ENCODE data around the gene FLNB. TPM values are rescaled to one million over a fixed set of nuclear protein-coding genes. Genes with fewer than 3 reads are reported as not detected.

The FLNB gene
- total RNA-seq, 2 donors from 2014 or later, result 96.9 to 139 TPM

- no peak for TF ChIP-seq CTCF (IDR thresholded peaks at IDR 0.05)
- Histone ChIP-seq H3K27me3 (replicated peaks; ENCODE audit: insufficient read depth) (no peaks in the 10 kb centered on the region), H3K4me3 (no peak overlapping the region), H3K27ac (no peak overlapping the region), H3K4me1 (ENCODE audit: control insufficient read depth in 1 of 2, low read depth in 2 of 2) (peaks cover 0 to 2% of the 10 kb centered on the region in 2 donors), H3K36me3 (no peaks in the 10 kb centered on the region), H3K9me3 (no peaks in the 10 kb centered on the region)
- DNase-seq (ENCODE audit: low spot score), result no peak
- no peak for ATAC-seq (ENCODE audit: insufficient number of reproducible peaks, low FRiP score, low read depth)
Observed at GRCh38 chr3:58205981-58206380, 197.8 kb downstream of the FLNB start.

- no peak for DNase-seq (ENCODE audit: low spot score)
Observed at GRCh38 chr3:58206406-58207011, 198.3 kb downstream of the FLNB start.

GRCh38 chr3:58207954-58208353, 199.7 kb downstream of the FLNB start:
- ATAC-seq (ENCODE audit: insufficient number of reproducible peaks, low FRiP score, low read depth) (no peak), DNase-seq (ENCODE audit: low spot score) (no peak)
- TF ChIP-seq CTCF (IDR thresholded peaks at IDR 0.05), result no peak
- H3K4me3 ChIP-seq, result no peak overlapping the region
- H3K36me3 ChIP-seq, result no peaks in the 10 kb centered on the region
- no peak overlapping the region for H3K27ac ChIP-seq
- H3K27me3 ChIP-seq (replicated peaks; ENCODE audit: insufficient read depth), result no peaks in the 10 kb centered on the region
- H3K4me1 ChIP-seq (ENCODE audit: control insufficient read depth in 1 of 2, low read depth in 2 of 2), result no peaks in the 10 kb centered on the region
- no peaks in the 10 kb centered on the region for H3K9me3 ChIP-seq

More at GRCh38 chr3:58206406-58207011, 198.3 kb downstream of the FLNB start:
- no peaks in the 10 kb centered on the region for H3K4me1 ChIP-seq (ENCODE audit: control insufficient read depth in 1 of 2, low read depth in 2 of 2)
- no peak overlapping the region for H3K27ac ChIP-seq
- no peak for TF ChIP-seq CTCF (IDR thresholded peaks at IDR 0.05)
- H3K36me3 ChIP-seq, result no peaks in the 10 kb centered on the region
- no peak overlapping the region for H3K4me3 ChIP-seq
- H3K27me3 ChIP-seq (replicated peaks; ENCODE audit: insufficient read depth), result no peaks in the 10 kb centered on the region
- ATAC-seq (ENCODE audit: insufficient number of reproducible peaks, low FRiP score, low read depth), result no peak
- H3K9me3 ChIP-seq, result no peaks in the 10 kb centered on the region

- Histone ChIP-seq H3K4me3 (no peak overlapping the region), H3K36me3 (no peaks in the 10 kb centered on the region), H3K4me1 (ENCODE audit: control insufficient read depth in 1 of 2, low read depth in 2 of 2) (no peaks in the 10 kb centered on the region), H3K27me3 (replicated peaks; ENCODE audit: insufficient read depth) (no peaks in the 10 kb centered on the region), H3K27ac (no peak overlapping the region), H3K9me3 (no peaks in the 10 kb centered on the region)
- no peak for ATAC-seq (ENCODE audit: insufficient number of reproducible peaks, low FRiP score, low read depth)
- TF ChIP-seq CTCF (IDR thresholded peaks at IDR 0.05), result no peak
- DNase-seq (ENCODE audit: low spot score), result no peak
Observed at GRCh38 chr3:58209933-58210332, 201.7 kb downstream of the FLNB start.

- no peak for ATAC-seq (ENCODE audit: insufficient number of reproducible peaks, low FRiP score, low read depth)
Observed at GRCh38 chr3:58210761-58211460, 202.7 kb downstream of the FLNB start, which contains the start of gene DNASE1L3. Gene DNASE1L3, minus strand, starts transcription at chr3:58210972. Its CDS starts 66 bp downstream, at chr3:58210906.

More at GRCh38 chr3:58210761-58211460, 202.7 kb downstream of the FLNB start, which contains the start of gene DNASE1L3:
- no peaks in the 10 kb centered on the region for H3K27me3 ChIP-seq (replicated peaks; ENCODE audit: insufficient read depth)
- H3K36me3 ChIP-seq, result no peaks in the 10 kb centered on the region
- DNase-seq (ENCODE audit: low spot score), result no peak
- H3K4me3 ChIP-seq, result no peak within 1 kb of the TSS
- H3K9me3 ChIP-seq, result no peaks in the 10 kb centered on the region
- no peaks in the 10 kb centered on the region for H3K4me1 ChIP-seq (ENCODE audit: control insufficient read depth in 1 of 2, low read depth in 2 of 2)
- TF ChIP-seq CTCF (IDR thresholded peaks at IDR 0.05), result no peak
- H3K27ac ChIP-seq, result no peak within 1 kb of the TSS

Measured in thoracic aorta (tissue), 2 donors.